SH-SY5Y (cell line): ENCODE data around the gene LAMP1.

Experiments
- GATA2 ChIP-seq: IDR thresholded peaks from 2 replicates; pipeline ENCODE4 v1.6.1; 2011; ENCODE audit warnings: mild to moderate bottlenecking, low read depth, low read length
- GATA3 ChIP-seq: IDR thresholded peaks from 2 replicates; pipeline ENCODE4 v1.6.1; 2011; ENCODE audit warnings: low read depth, mild to moderate bottlenecking, low read length, moderate library complexity

- TF ChIP-seq GATA3 = no peak
- no peak for TF ChIP-seq GATA2
Measured at GRCh38 chr13:113321546-113321945, 24.5 kb downstream of the LAMP1 start.
